Upper lobe of right lung (tissue), 1 donor: Measurements from ENCODE around the gene AKAP3. TPM values are rescaled to one million over a fixed set of nuclear protein-coding genes. Genes with fewer than 3 reads are reported as not detected.
A peak's percentile ranks its signal among the peaks of the same experiment; 100 is the strongest.

ENCODE experiments used
- ATAC-seq: fragments of 200-7000 bp; cut with Tn5 transposase; one replicate; pipeline ENCODE4 v1.9.1; 2020; ENCODE audit warnings: mild to moderate bottlenecking, moderate library complexity
- DNase-seq: peaks from one replicate; pipeline ENCODE4 v3.0.0-alpha.2; 2020
- H3K27ac ChIP-seq: fragments of 200-600 bp; one replicate; pipeline ENCODE4 v1.8.0; 2022
- H3K27me3 ChIP-seq: fragments of 200-600 bp; one replicate; pipeline ENCODE4 v1.8.0; 2022; ENCODE audit warnings: mild to moderate bottlenecking
- H3K36me3 ChIP-seq: fragments of 200-600 bp; one replicate; pipeline ENCODE4 v1.8.0; 2022
- H3K4me1 ChIP-seq: fragments of 200-600 bp; one replicate; pipeline ENCODE4 v1.8.0; 2022
- H3K4me3 ChIP-seq: fragments of 200-600 bp; one replicate; pipeline ENCODE4 v1.8.0; 2022; ENCODE audit warnings: mild to moderate bottlenecking
- H3K9me3 ChIP-seq: fragments of 200-600 bp; one replicate; pipeline ENCODE4 v1.8.0; 2022
- CTCF ChIP-seq: fragments of 200-600 bp; IDR thresholded peaks from one replicate; pipeline ENCODE4 v1.8.0; 2022; ENCODE audit warnings: antibody characterized with exemption
- intact Hi-C: fragments of 100-400 bp; cut with DNase I; formaldehyde crosslinking; loops from one replicate; pipeline ENCODE4 v1.11.0; 2022
- total RNA-seq: library from RNA; stranded (reverse); fragmentation: NEBNext Ultra II Directional; extraction: Animal tissue kit (Norgen Biotek cat#: 25700); gene quantifications from one replicate; pipeline ENCODE4 v1.2.1, GENCODE V29; 2021
- donor health status: DM: no; HTN: yes; CAD: no; lungs with severe emphysema.

AKAP3 gene
- total RNA-seq, 1 donor from 2014 or later, result 1.9 TPM

GRCh38 chr12:4586500-4586899, 62.4 kb downstream of the AKAP3 start:
- intact Hi-C loops, result no loop called here
- DNase-seq (no peak), ATAC-seq (no peak)
- no peak overlapping the region for H3K27ac ChIP-seq
- H3K36me3 ChIP-seq, result no peaks in the 10 kb centered on the region
- H3K9me3 ChIP-seq, result no peaks in the 10 kb centered on the region
- TF ChIP-seq CTCF, result no peak
- no peaks in the 10 kb centered on the region for H3K4me1 ChIP-seq
- H3K4me3 ChIP-seq, result no peak overlapping the region
- H3K27me3 ChIP-seq, result no peaks in the 10 kb centered on the region

- ATAC-seq, result no peak
Measured at GRCh38 chr12:4584896-4585295, 64.0 kb downstream of the AKAP3 start.

GRCh38 chr12:4584281-4584680, 64.6 kb downstream of the AKAP3 start:
- no peaks in the 10 kb centered on the region for H3K9me3 ChIP-seq
- H3K4me1 ChIP-seq, result peaks cover under 1% of the 10 kb centered on the region
- H3K36me3 ChIP-seq, result no peaks in the 10 kb centered on the region
- no peak overlapping the region for H3K4me3 ChIP-seq
- ATAC-seq (no peak), DNase-seq (no peak)
- H3K27me3 ChIP-seq, result no peaks in the 10 kb centered on the region
- no peak overlapping the region for H3K27ac ChIP-seq
- no peak for TF ChIP-seq CTCF
- intact Hi-C loops, result no loop called here

More at GRCh38 chr12:4584896-4585295, 64.0 kb downstream of the AKAP3 start:
- intact Hi-C loops, result no loop called here
- H3K27me3 ChIP-seq, result no peaks in the 10 kb centered on the region
- no peak for TF ChIP-seq CTCF
- no peaks in the 10 kb centered on the region for H3K4me1 ChIP-seq
- H3K4me3 ChIP-seq, result no peak overlapping the region
- no peaks in the 10 kb centered on the region for H3K9me3 ChIP-seq
- no peak overlapping the region for H3K27ac ChIP-seq
- H3K36me3 ChIP-seq, result no peaks in the 10 kb centered on the region
- DNase-seq, result no peak

GRCh38 chr12:4580281-4580688, 68.6 kb downstream of the AKAP3 start:
- no peaks in the 10 kb centered on the region for H3K27me3 ChIP-seq
- no peak overlapping the region for H3K27ac ChIP-seq
- peaks cover 3% of the 10 kb centered on the region for H3K4me1 ChIP-seq
- no peaks in the 10 kb centered on the region for H3K9me3 ChIP-seq
- intact Hi-C loops, result no loop called here
- DNase-seq, result no peak
- no peak overlapping the region for H3K4me3 ChIP-seq
- no peak for ATAC-seq
- H3K36me3 ChIP-seq, result no peaks in the 10 kb centered on the region
- no peak for TF ChIP-seq CTCF

GRCh38 chr12:4579305-4580102, 69.3 kb downstream of the AKAP3 start:
- Histone ChIP-seq H3K4me1 (peaks cover 3% of the 10 kb centered on the region), H3K27ac (no peak overlapping the region), H3K27me3 (no peaks in the 10 kb centered on the region), H3K4me3 (no peak overlapping the region), H3K36me3 (no peaks in the 10 kb centered on the region), H3K9me3 (no peaks in the 10 kb centered on the region)
- TF ChIP-seq CTCF, result peak; percentile 27
- intact Hi-C loops, result no loop called here
- ATAC-seq, result peak; percentile 83
- DNase-seq, result no peak

- H3K4me1 ChIP-seq, result peaks cover 4% of the 10 kb centered on the region
- H3K9me3 ChIP-seq, result no peaks in the 10 kb centered on the region
- no peak overlapping the region for H3K27ac ChIP-seq
- TF ChIP-seq CTCF, result no peak
- no peaks in the 10 kb centered on the region for H3K36me3 ChIP-seq
- no peak overlapping the region for H3K4me3 ChIP-seq
- intact Hi-C loops, result no loop called here
- H3K27me3 ChIP-seq, result no peaks in the 10 kb centered on the region
- DNase-seq, result no peak
- ATAC-seq, result no peak
Measured at GRCh38 chr12:4572680-4573079, 76.2 kb downstream of the AKAP3 start.
